K562 treated with DMSO at 1 percent for 24 hours (cell line): Measurements from ENCODE around the gene SPAG7. TPM values are rescaled to one million over a fixed set of nuclear protein-coding genes. Genes with fewer than 3 reads are reported as not detected.

Source experiments
- total RNA-seq: library from RNA; unstranded; fragments of 300-600 nt; gene quantifications from 2 replicates; pipeline ENCODE4 v1.2.3, GENCODE V29; 2022; ENCODE audit warnings: low read depth; ENCODE audit not compliant: insufficient read depth

The SPAG7 gene
- 41.3 and 42.4 TPM in 2 replicates for total RNA-seq

GRCh38 chr17:4967539-4968485 lies at the start of gene SPAG7:
SPAG7 (minus strand) TSS chr17:4967817; CDS start chr17:4967804, 13 bp downstream.

GRCh38 chr17:4997302-4998026 lies 29.8 kb upstream of the SPAG7 start, which contains the start of the genes INCA1 and KIF1C:
INCA1 (minus strand) TSS chr17:4997522; CDS start chr17:4994437, 3,085 bp downstream.
KIF1C (plus strand) TSS chr17:4997950; CDS start chr17:5000247, 2,297 bp downstream.

GRCh38 chr17:4986951-4987766 lies 19.5 kb upstream of the SPAG7 start, which contains the start of gene CAMTA2:
CAMTA2 (minus strand) TSS chr17:4987675; CDS start chr17:4986222, 1,453 bp downstream.

GRCh38 chr17:4950746-4951204 lies 16.8 kb downstream of the SPAG7 start, which contains the start of gene ENO3:
ENO3 (plus strand) TSS chr17:4951119; CDS start chr17:4951830, 711 bp downstream.

GRCh38 chr17:4948166-4948930 lies 19.3 kb downstream of the SPAG7 start, which contains the start of gene PFN1:
PFN1 (minus strand) TSS chr17:4948530; CDS start chr17:4948394, 136 bp downstream.

DNA sequence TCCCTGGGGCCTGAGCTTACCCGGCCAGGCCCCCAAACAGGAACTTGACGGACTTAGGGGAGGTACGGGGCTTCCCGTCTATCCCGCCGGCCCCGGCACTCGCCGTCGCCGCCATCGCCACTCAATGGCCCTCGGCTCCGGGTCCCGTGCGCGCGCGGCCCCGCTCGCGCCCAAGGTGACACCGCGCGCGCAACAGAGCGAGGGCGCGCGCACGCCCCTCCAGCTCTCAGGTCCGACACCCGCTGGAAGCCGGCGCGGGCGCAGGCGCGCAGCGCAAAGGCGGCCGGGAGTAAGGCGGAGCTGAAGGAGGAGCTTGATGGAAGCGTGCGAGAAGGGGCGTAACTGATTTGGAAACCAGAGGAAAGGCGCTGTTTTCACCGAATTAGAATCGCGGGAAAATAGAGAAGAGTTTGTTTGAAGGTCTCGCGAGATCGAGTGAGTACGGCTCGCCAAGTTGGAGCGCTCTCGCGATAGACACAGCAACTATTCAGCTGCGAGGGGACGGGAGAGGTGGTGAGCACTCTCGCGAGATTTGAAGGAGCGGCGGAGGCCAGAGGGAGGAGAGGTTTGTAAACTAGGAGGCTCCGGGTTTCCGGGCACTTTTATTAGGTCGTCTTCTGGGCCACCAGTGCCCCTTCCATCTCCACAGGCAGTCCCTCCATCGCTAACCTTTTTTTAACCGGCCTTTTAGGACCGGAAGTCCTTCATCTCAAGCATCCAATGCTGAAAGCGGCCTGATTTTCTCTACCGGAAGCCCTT lies 27.6 kb downstream of the SPAG7 start, which contains the start of the genes RNF167 and SLC25A11:
Gene RNF167, plus strand, starts transcription at position 473 of the 759 bp plus-strand sequence. CDS start 642 bp downstream, outside the sequence.
Gene SLC25A11, minus strand, starts transcription at position 251 of the 759 bp plus-strand sequence. Its CDS starts 136 bp downstream, at position 115.

DNA sequence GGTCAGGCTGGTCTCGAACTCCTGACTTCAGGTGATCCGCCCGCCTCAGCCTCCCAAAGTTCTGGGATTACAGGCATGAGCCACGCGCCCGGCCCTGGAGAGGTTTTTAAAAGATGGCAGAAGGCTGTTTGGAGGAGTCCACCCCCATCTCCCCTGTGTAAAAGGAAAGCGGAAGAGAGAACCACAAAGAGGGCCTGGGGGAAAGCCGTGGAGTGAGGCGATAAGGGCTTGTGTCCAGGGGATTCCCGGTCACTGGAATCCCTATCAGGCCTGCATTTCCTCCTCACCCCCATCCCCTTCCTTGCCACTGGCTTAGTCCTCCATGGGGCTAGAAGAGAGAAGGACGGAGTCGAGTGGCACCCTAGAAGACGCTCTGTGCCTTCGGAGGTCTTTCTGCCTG lies 35.7 kb downstream of the SPAG7 start, which contains the start of gene GP1BA:
Gene GP1BA, plus strand, starts transcription at position 315 of the 400 bp plus-strand sequence. CDS start 328 bp downstream, outside the sequence.

Other genes with a start within 250 kb of the SPAG7 start
- 10.4 and 13.5 TPM in 2 replicates for gene MED11, start 236.4 kb downstream of the SPAG7 start, total RNA-seq
- not detected in 2 replicates for gene ZMYND15, start 228.0 kb downstream of the SPAG7 start, total RNA-seq
- 1.6 and 2.9 TPM in 2 replicates for gene CXCL16, start 227.9 kb downstream of the SPAG7 start, total RNA-seq
- gene TM4SF5, start 195.9 kb downstream of the SPAG7 start, total RNA-seq, result not detected in 2 replicates
- 1.9 TPM in 1 of 2 replicates, not detected in the other for gene VMO1, start 181.5 kb downstream of the SPAG7 start, total RNA-seq
- gene GLTPD2, start 178.9 kb downstream of the SPAG7 start, total RNA-seq, result 1.3 TPM in 1 of 2 replicates, not detected in the other
- 162 and 175 TPM in 2 replicates for gene PSMB6, start 171.7 kb downstream of the SPAG7 start, total RNA-seq
- 8.9 and 9.0 TPM in 2 replicates for gene PLD2, start 160.7 kb downstream of the SPAG7 start, total RNA-seq
- gene MINK1, start 134.5 kb downstream of the SPAG7 start, total RNA-seq, result 30.9 and 35.6 TPM in 2 replicates
- 0.17 and 0.43 TPM in 2 replicates for gene C17orf107, start 68.3 kb downstream of the SPAG7 start, total RNA-seq
- 0.15 TPM in 1 of 2 replicates, not detected in the other for gene CHRNE, start 64.7 kb downstream of the SPAG7 start, total RNA-seq
- gene GP1BA, start 35.5 kb downstream of the SPAG7 start, total RNA-seq, result 0.86 and 1.1 TPM in 2 replicates
- 84.5 and 100 TPM in 2 replicates for gene SLC25A11, start 27.8 kb downstream of the SPAG7 start, total RNA-seq
- gene RNF167, start 27.5 kb downstream of the SPAG7 start, total RNA-seq, result 46.4 and 53.2 TPM in 2 replicates
- 624 and 626 TPM in 2 replicates for gene PFN1, start 19.3 kb downstream of the SPAG7 start, total RNA-seq
- gene ENO3, start 16.7 kb downstream of the SPAG7 start, total RNA-seq, result 9.5 and 10.7 TPM in 2 replicates
- 23.3 and 26.0 TPM in 2 replicates for gene CAMTA2, start 19.9 kb upstream of the SPAG7 start, total RNA-seq
- gene INCA1, start 29.7 kb upstream of the SPAG7 start, total RNA-seq, result 0.35 TPM in 1 of 2 replicates, not detected in the other
- 15.5 and 16.9 TPM in 2 replicates for gene KIF1C, start 30.1 kb upstream of the SPAG7 start, total RNA-seq
- gene SLC52A1, start 67.6 kb upstream of the SPAG7 start, total RNA-seq, result not detected in 2 replicates
- not detected in 2 replicates for gene ZFP3, start 110.7 kb upstream of the SPAG7 start, total RNA-seq
- gene ZNF232, start 144.1 kb upstream of the SPAG7 start, total RNA-seq, result 3.7 and 7.2 TPM in 2 replicates
- not detected in 2 replicates for gene USP6, start 148.2 kb upstream of the SPAG7 start, total RNA-seq
- 2.2 TPM in 2 replicates for gene ZNF594, start 224.1 kb upstream of the SPAG7 start, total RNA-seq